CD14-positive monocyte (primary cell): ENCODE data around the gene GNAL. TPM values are rescaled to one million over a fixed set of nuclear protein-coding genes. Genes with fewer than 3 reads are reported as not detected.

Source experiments
- DNase-seq, 3 donors: peaks; one replicate each; pipeline ENCODE4 v3.0.0-alpha.2; 2011 to 2022
- H2AFZ ChIP-seq: 2 replicates; pipeline ENCODE4 v1.6.0; 2012; ENCODE audit warnings: mild to moderate bottlenecking, low read depth, low read length, inconsistent platforms; ENCODE audit not compliant: insufficient read depth, poor library complexity, severe bottlenecking
- H3K27ac ChIP-seq, 2 donors: 1 replicate in 1 of 2; 2 replicates in 1 of 2; pipeline ENCODE4 v1.5.1; 2012 to 2013; ENCODE audit warnings: low read length in 2 of 2, control low read depth in 1 of 2, inconsistent platforms in 1 of 2, low read depth in 1 of 2, mild to moderate bottlenecking in 1 of 2
- H3K27me3 ChIP-seq, 2 donors: one replicate each; pipeline versions ENCODE4 v1.6.0 to v1.6.1; 2011 to 2013; ENCODE audit warnings: low read length in 2 of 2; ENCODE audit not compliant: control insufficient read depth in 2 of 2, insufficient read depth in 2 of 2
- H3K36me3 ChIP-seq, 2 donors: replicated peaks in 1 of 2; 1 replicate in 1 of 2; 2 replicates in 1 of 2; pipeline versions ENCODE4 v1.5.1 to v1.6.1; 2012 to 2013; ENCODE audit warnings: low read length in 2 of 2, control low read depth in 1 of 2, inconsistent platforms in 1 of 2, mild to moderate bottlenecking in 1 of 2; ENCODE audit not compliant: insufficient read depth in 2 of 2, control insufficient read depth in 1 of 2
- H3K4me1 ChIP-seq, 2 donors: 1 replicate in 1 of 2; 2 replicates in 1 of 2; pipeline versions ENCODE4 v1.5.1 to v1.6.1; 2012 to 2013; ENCODE audit warnings: low read length in 2 of 2, control low read depth in 1 of 2, inconsistent platforms in 1 of 2, mild to moderate bottlenecking in 1 of 2, moderate library complexity in 1 of 2; ENCODE audit not compliant: insufficient read depth in 2 of 2, control insufficient read depth in 1 of 2
- H3K4me2 ChIP-seq: replicated peaks from 2 replicates; pipeline ENCODE3; 2012; ENCODE audit warnings: low read length, moderate library complexity, mild to moderate bottlenecking; ENCODE audit not compliant: poor library complexity, severe bottlenecking; ENCODE audit errors: extremely low read depth
- H3K4me3 ChIP-seq, 3 experiments: fragments of 200-600 bp in 1 of 3; sonication (generic) in 1 of 3; replicated peaks in 1 of 3; 1 replicate in 2 of 3; 2 replicates in 1 of 3; pipeline ENCODE4 v1.5.1; 2011 to 2013; ENCODE audit warnings: low read length in 3 of 3, mild to moderate bottlenecking in 3 of 3, control low read depth in 2 of 3, low read depth in 2 of 3, inconsistent platforms in 1 of 3, moderate library complexity in 1 of 3
- H3K79me2 ChIP-seq: 2 replicates; pipeline ENCODE4 v1.6.0; 2012; ENCODE audit warnings: mild to moderate bottlenecking, control low read depth, inconsistent platforms, low read length, moderate library complexity; ENCODE audit not compliant: insufficient read depth
- H3K9ac ChIP-seq: 2 replicates; pipeline ENCODE4 v1.6.0; 2017; ENCODE audit warnings: low read length, mild to moderate bottlenecking; ENCODE audit not compliant: insufficient read depth, poor library complexity, severe bottlenecking
- H3K9me3 ChIP-seq, 2 donors: replicated peaks in 1 of 2; 1 replicate in 1 of 2; 2 replicates in 1 of 2; pipeline versions ENCODE4 v1.5.1 to v1.6.1; 2012 to 2013; ENCODE audit warnings: low read length in 2 of 2, control low read depth in 1 of 2; ENCODE audit not compliant: control insufficient read depth in 1 of 2, insufficient read depth in 1 of 2
- H4K20me1 ChIP-seq: 2 replicates; pipeline ENCODE4 v1.6.0; 2012; ENCODE audit warnings: mild to moderate bottlenecking, low read length, control low read depth, moderate library complexity; ENCODE audit not compliant: insufficient read depth
- H3K27ac Mint-ChIP-seq, 7 donors: one replicate each; pipeline ENCODE4 v1.8.0; 2020; ENCODE audit warnings: mild to moderate bottlenecking in 7 of 7, mixed read lengths in 7 of 7, moderate library complexity in 6 of 7, inconsistent platforms in 2 of 7
- H3K27me3 Mint-ChIP-seq, 3 donors: one replicate each; pipeline ENCODE4 v1.8.0; 2021 to 2022; ENCODE audit warnings: low read depth in 3 of 3, mild to moderate bottlenecking in 3 of 3, mixed read lengths in 3 of 3, moderate library complexity in 3 of 3, inconsistent platforms in 1 of 3
- H3K36me3 Mint-ChIP-seq, 2 donors: one replicate each; pipeline ENCODE4 v1.8.0; 2020; ENCODE audit warnings: mixed read lengths in 2 of 2, inconsistent platforms in 1 of 2, mild to moderate bottlenecking in 1 of 2
- H3K4me1 Mint-ChIP-seq: one replicate; pipeline ENCODE4 v1.8.0; 2020; ENCODE audit warnings: mild to moderate bottlenecking, mixed read lengths
- H3K4me3 Mint-ChIP-seq, 2 donors: one replicate each; pipeline ENCODE4 v1.8.0; 2020; ENCODE audit warnings: mild to moderate bottlenecking in 2 of 2, mixed read lengths in 2 of 2, moderate library complexity in 1 of 2
- H3K9me3 Mint-ChIP-seq, 7 donors: one replicate each; pipeline ENCODE4 v1.8.0; 2020 to 2022; ENCODE audit warnings: mixed read lengths in 7 of 7, mild to moderate bottlenecking in 6 of 7, moderate library complexity in 6 of 7, inconsistent platforms in 2 of 7
- WGBS: methylation state at CpG from one replicate; pipeline ENCODE4 v1.1.5; 2013; ENCODE audit warnings: missing lambda C conversion rate; ENCODE audit not compliant: insufficient coverage; 5-methylcytosine and 5-hydroxymethylcytosine counted together
- intact Hi-C, 2 donors: fragments of 100-400 bp; cut with micrococcal nuclease; formaldehyde crosslinking; loops; one replicate each; pipeline versions ENCODE4 v1.15.0 to v1.15.1; 2023
- polyA plus RNA-seq, 3 donors: library from polyadenylated mRNA; depleted of rRNA in 1 of 3; unstranded in 2 of 3; stranded (reverse) in 1 of 3; fragments of 300-500 nt in 2 of 3; fragments of >200 nt in 1 of 3; fragmentation: Illumina TruSeq in 2 of 3; gene quantifications; 1 replicate in 2 of 3; 2 replicates in 1 of 3; pipeline ENCODE4 v1.2.3, GENCODE V29; 2012 to 2021
- TF ChIP-seq, protein P1 (sequence below): fragments of 200-600 bp; IDR thresholded peaks from one replicate; pipeline ENCODE4 v1.8.0; 2022; ENCODE audit warnings: antibody characterized with exemption, mild to moderate bottlenecking

The GNAL gene
- polyA plus RNA-seq, 3 donors, result 0.01 to 0.03 TPM; not detected in 1

DNA sequence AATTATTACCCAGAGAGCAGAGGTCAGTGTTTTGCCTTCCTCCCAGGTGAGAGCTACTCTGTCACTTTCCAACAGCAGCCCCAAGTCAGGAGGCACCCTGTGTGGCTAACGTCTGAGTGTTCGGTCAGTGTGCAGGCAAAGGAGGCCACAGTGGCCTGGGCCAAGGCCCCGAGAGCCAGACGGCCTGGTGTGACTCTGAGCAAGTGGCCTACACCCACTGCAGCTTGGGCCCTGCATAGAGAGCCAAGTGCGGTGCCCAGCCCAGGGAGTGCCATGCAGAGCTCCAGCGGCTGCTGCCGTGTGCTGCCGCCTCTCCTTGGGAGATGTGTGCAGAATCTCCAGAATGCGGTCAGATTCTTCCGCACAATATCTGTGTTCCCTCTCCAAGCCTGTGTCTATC lies 70.4 kb downstream of the GNAL start:
- no peak overlapping the region for H3K4me3 ChIP-seq
- no peak overlapping the region for H3K9ac ChIP-seq
- no peaks in the 10 kb centered on the region for H3K9me3 Mint-ChIP-seq
- no peak overlapping the region for H3K4me2 ChIP-seq
- TF ChIP-seq, protein P1, sequence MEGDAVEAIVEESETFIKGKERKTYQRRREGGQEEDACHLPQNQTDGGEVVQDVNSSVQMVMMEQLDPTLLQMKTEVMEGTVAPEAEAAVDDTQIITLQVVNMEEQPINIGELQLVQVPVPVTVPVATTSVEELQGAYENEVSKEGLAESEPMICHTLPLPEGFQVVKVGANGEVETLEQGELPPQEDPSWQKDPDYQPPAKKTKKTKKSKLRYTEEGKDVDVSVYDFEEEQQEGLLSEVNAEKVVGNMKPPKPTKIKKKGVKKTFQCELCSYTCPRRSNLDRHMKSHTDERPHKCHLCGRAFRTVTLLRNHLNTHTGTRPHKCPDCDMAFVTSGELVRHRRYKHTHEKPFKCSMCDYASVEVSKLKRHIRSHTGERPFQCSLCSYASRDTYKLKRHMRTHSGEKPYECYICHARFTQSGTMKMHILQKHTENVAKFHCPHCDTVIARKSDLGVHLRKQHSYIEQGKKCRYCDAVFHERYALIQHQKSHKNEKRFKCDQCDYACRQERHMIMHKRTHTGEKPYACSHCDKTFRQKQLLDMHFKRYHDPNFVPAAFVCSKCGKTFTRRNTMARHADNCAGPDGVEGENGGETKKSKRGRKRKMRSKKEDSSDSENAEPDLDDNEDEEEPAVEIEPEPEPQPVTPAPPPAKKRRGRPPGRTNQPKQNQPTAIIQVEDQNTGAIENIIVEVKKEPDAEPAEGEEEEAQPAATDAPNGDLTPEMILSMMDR, result no peak
- intact Hi-C loops, result no loop called here
- no peak overlapping the region for H2AFZ ChIP-seq
- H3K9me3 ChIP-seq, result no peaks in the 10 kb centered on the region
- H3K4me1 Mint-ChIP-seq, result no peaks in the 10 kb centered on the region
- H3K27ac Mint-ChIP-seq, result no peak overlapping the region
- DNase-seq, result no peak
- no peaks in the 10 kb centered on the region for H4K20me1 ChIP-seq
- H3K4me3 Mint-ChIP-seq, result no peak overlapping the region
- no peaks in the 10 kb centered on the region for H3K4me1 ChIP-seq
- peaks cover 27 to 30% (median 27%) of the 10 kb centered on the region in 3 donors for H3K27me3 Mint-ChIP-seq
- no peak overlapping the region for H3K27ac ChIP-seq
- H3K36me3 Mint-ChIP-seq, result no peaks in the 10 kb centered on the region
- no peaks in the 10 kb centered on the region for H3K79me2 ChIP-seq
- H3K36me3 ChIP-seq, result no peaks in the 10 kb centered on the region
- WGBS, result 92% methylated on average over 10 of the region's 10 CpGs
- peaks cover 14 to 15% of the 10 kb centered on the region in 2 donors for H3K27me3 ChIP-seq

- H3K27me3 ChIP-seq, result peaks cover 8 to 10% of the 10 kb centered on the region in 2 donors
- intact Hi-C loops, result no loop called here
- H3K36me3 Mint-ChIP-seq, result no peaks in the 10 kb centered on the region
- H3K79me2 ChIP-seq, result no peaks in the 10 kb centered on the region
- H3K4me1 ChIP-seq, result no peaks in the 10 kb centered on the region
- no peaks in the 10 kb centered on the region for H3K9me3 Mint-ChIP-seq
- no peaks in the 10 kb centered on the region for H4K20me1 ChIP-seq
- no peaks in the 10 kb centered on the region for H3K4me1 Mint-ChIP-seq
- 83% methylated on average over 7 of the region's 7 CpGs for WGBS
- TF ChIP-seq, protein P1, result no peak
- no peak overlapping the region for H3K4me3 ChIP-seq
- no peaks in the 10 kb centered on the region for H3K9me3 ChIP-seq
- H3K9ac ChIP-seq, result no peak overlapping the region
- H3K27ac Mint-ChIP-seq, result no peak overlapping the region
- H3K36me3 ChIP-seq, result no peaks in the 10 kb centered on the region
- DNase-seq, result no peak
- H3K27ac ChIP-seq, result no peak overlapping the region
- H3K27me3 Mint-ChIP-seq, result peaks cover 15 to 23% (median 18%) of the 10 kb centered on the region in 3 donors
- H3K4me3 Mint-ChIP-seq, result no peak overlapping the region
- no peak overlapping the region for H2AFZ ChIP-seq
- H3K4me2 ChIP-seq, result no peak overlapping the region
Measured at GRCh38 chr18:11760498-11761167, 71.6 kb downstream of the GNAL start.
